AG04450 (cell line): Measurements from ENCODE around the gene PBX2. TPM values are rescaled to one million over a fixed set of nuclear protein-coding genes. Genes with fewer than 3 reads are reported as not detected.

Source experiments
- CTCF ChIA-PET: fragments of 300-600, 350-600 bp; formaldehyde crosslinking; extraction: SDS; loops from one replicate; lab custom pipeline; 2022; ENCODE audit warnings: antibody characterized with exemption, inconsistent platforms; lab: Charles Lee
- POLR2A ChIA-PET: fragments of 350-600 bp; formaldehyde crosslinking; extraction: SDS; loops from one replicate; lab custom pipeline; 2021; ENCODE audit warnings: antibody characterized with exemption, inconsistent platforms; lab: Yijun Ruan, JAX
- DNase-seq: peaks from one replicate; pipeline ENCODE4 v3.0.0-alpha.2; 2011; ENCODE audit warnings: low read depth, low spot score
- H3K27ac ChIP-seq: one replicate; pipeline ENCODE4 v1.5.1; 2012; ENCODE audit warnings: low read depth, low read length, control low read depth
- H3K27me3 ChIP-seq: one replicate; pipeline ENCODE4 v1.6.0; 2012; ENCODE audit warnings: low read length; ENCODE audit not compliant: control insufficient read depth, insufficient read depth
- H3K4me3 ChIP-seq: 2 replicates; pipeline ENCODE4 v1.5.1; 2011; ENCODE audit warnings: mild to moderate bottlenecking, low read depth, low read length, control low read depth
- H3K9me3 ChIP-seq: 2 replicates; pipeline ENCODE4 v1.5.1; 2012; ENCODE audit warnings: low read length; ENCODE audit not compliant: control insufficient read depth, insufficient read depth
- polyA plus RNA-seq: library from polyadenylated mRNA; depleted of rRNA; stranded (reverse); fragments of >200 nt; gene quantifications from 2 replicates; pipeline ENCODE4 v1.2.3, GENCODE V29; 2011
- TF ChIP-seq, protein P1 (sequence below): IDR thresholded peaks from 2 replicates; pipeline ENCODE4 v1.5.1; 2011; ENCODE audit warnings: low read depth, low read length, control low read depth, inconsistent platforms

The PBX2 gene
- polyA plus RNA-seq, 1 experiment: 56.5 TPM

- DNase-seq: no peak
- TF ChIP-seq, protein P1, sequence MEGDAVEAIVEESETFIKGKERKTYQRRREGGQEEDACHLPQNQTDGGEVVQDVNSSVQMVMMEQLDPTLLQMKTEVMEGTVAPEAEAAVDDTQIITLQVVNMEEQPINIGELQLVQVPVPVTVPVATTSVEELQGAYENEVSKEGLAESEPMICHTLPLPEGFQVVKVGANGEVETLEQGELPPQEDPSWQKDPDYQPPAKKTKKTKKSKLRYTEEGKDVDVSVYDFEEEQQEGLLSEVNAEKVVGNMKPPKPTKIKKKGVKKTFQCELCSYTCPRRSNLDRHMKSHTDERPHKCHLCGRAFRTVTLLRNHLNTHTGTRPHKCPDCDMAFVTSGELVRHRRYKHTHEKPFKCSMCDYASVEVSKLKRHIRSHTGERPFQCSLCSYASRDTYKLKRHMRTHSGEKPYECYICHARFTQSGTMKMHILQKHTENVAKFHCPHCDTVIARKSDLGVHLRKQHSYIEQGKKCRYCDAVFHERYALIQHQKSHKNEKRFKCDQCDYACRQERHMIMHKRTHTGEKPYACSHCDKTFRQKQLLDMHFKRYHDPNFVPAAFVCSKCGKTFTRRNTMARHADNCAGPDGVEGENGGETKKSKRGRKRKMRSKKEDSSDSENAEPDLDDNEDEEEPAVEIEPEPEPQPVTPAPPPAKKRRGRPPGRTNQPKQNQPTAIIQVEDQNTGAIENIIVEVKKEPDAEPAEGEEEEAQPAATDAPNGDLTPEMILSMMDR: no peak
- no peak overlapping the region for H3K4me3 ChIP-seq
- CTCF ChIA-PET: interaction anchor here (1.6 kb wide), 1 partner anchor 50 kb away, joined by 4 read pairs; no protein-coding TSS in a partner anchor
- no peaks in the 10 kb centered on the region for H3K9me3 ChIP-seq
- no peak overlapping the region for H3K27ac ChIP-seq
- no peaks in the 10 kb centered on the region for H3K27me3 ChIP-seq
- POLR2A ChIA-PET: interaction anchor here (0.6 kb wide), 1 partner anchor 1343 kb away, joined by 5 read pairs; no protein-coding TSS in a partner anchor
Measured at GRCh38 chr6:32168807-32169591, 21.0 kb downstream of the PBX2 start.

DNA sequence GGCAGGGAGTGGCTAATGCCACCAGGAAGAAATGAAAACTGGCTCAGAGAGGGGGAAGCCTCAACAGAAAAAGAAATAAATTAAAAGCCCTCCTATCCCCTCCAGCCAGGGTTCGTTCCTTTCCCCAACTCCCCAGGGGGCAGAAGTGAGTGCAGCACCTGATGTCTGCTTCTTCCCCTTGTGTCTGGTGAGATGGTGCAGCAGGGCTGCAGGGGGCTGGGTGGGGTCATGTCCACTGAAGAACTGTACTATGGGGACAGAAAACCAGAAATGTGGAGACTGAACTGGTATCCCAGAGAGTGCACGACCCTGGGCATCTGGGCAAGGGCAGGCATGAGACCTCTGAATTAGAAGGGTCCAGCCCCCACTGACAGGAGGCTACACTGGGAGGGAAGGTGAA, 21.7 kb downstream of the PBX2 start:
- POLR2A ChIA-PET: interaction anchor here (0.6 kb wide), 1 partner anchor 1343 kb away, joined by 5 read pairs; no protein-coding TSS in a partner anchor

GRCh38 chr6:32167761-32168262, 22.2 kb downstream of the PBX2 start:
- CTCF ChIA-PET: no interaction called here
- H3K27me3 ChIP-seq: no peaks in the 10 kb centered on the region
- DNase-seq: no peak
- POLR2A ChIA-PET: no interaction called here
- peak overlapping the region; percentile 11 for H3K27ac ChIP-seq
- TF ChIP-seq, protein P1: no peak
- H3K4me3 ChIP-seq: no peak overlapping the region
- H3K9me3 ChIP-seq: no peaks in the 10 kb centered on the region

More for the DNA sequence above, 21.7 kb downstream of the PBX2 start:
- no peak for DNase-seq
- TF ChIP-seq, protein P1: no peak
- no peaks in the 10 kb centered on the region for H3K9me3 ChIP-seq
- CTCF ChIA-PET: no interaction called here
- peak overlapping the region; percentile 11 for H3K27ac ChIP-seq
- no peak overlapping the region for H3K4me3 ChIP-seq
- H3K27me3 ChIP-seq: no peaks in the 10 kb centered on the region

GRCh38 chr6:32167154-32167760, 22.7 kb downstream of the PBX2 start:
- POLR2A ChIA-PET: no interaction called here

More at GRCh38 chr6:32167154-32167760, 22.7 kb downstream of the PBX2 start:
- Histone ChIP-seq H3K9me3 (no peaks in the 10 kb centered on the region), H3K27ac (no peak overlapping the region), H3K27me3 (no peaks in the 10 kb centered on the region), H3K4me3 (no peak overlapping the region)
- TF ChIP-seq, protein P1: no peak
- no peak for DNase-seq
- CTCF ChIA-PET: no interaction called here
